MV-4-11 (cell line): ENCODE results near the gene OPCML.
A peak's percentile ranks its signal among the peaks of the same experiment; 100 is the strongest.

Experiments
- DNase-seq: peaks from one replicate; lab custom pipeline; 2025; lab: John Stamatoyannopoulos, UW

The OPCML gene

DNA sequence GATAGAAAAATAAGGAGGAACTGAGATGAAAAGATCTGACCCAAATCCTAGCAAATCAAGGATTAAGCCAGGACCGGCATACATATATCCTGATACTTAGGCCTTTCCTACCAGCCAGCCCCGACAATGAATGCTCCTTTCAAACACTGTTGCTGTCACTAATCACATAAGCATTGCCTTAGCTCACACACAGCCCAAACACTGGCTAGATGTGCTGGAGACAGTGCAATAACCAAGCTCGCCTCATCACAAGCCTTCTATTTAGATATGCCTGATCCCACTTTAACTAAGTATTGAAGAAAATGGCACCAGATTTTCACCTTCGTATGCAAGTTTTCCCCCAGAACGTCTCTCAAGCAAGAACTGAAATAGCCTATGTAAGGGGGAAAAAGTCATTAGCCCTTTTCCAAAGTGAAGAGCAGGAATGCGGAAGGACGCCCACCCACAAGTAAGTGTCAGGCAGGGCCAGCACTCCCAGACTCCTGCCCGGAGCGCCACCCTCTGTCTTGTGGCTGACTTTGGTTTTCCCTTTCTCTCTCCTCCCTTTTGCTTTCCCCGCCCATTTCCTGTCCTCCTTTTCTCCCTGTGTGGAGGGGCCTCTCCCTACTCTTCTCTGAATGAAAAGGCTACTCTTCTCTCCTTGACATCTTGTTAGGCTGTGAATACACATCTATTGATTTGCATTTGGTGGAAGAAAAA is 8.9 kb upstream of the OPCML start:
- no peak for DNase-seq

DNA sequence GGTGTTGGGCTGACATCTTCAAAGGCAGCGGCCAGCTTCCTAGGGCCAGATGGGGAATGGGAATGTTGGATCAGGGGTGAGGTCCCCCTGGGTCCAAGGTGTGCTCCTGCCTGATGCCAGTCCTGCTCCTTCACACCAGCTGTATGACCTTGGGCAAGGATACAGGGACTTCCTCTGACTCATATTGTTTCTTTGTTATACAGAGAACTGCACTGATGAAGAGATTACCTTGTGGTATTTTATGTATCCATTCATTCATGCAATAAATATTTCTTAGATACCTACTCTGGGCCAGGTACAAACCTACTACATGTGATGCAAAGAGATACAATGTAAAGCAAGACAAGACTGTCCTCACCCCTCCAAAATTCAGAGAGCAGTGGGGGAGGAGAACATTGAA is 3.9 kb upstream of the OPCML start:
- no peak for DNase-seq

DNA sequence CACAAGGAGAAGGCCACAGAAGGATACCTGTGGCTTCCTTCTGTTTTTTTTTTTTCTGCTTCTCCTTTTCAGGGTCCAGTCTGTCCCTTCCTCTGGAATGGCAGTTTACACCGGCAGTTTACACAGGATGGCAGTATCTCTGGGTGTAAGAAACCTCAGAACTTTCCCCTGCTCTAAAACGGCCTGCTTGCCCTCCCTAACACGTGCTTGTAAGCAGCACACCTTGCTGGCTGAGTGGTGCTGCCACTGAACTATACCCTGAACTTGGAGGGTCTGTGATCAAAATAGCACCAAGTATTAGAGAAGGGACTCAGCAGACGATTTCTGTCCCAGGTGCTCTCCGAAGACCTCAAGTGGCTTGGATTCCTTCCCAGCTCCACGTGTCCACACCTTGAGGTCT is 904 bp upstream of the OPCML start:
- no peak for DNase-seq

DNA sequence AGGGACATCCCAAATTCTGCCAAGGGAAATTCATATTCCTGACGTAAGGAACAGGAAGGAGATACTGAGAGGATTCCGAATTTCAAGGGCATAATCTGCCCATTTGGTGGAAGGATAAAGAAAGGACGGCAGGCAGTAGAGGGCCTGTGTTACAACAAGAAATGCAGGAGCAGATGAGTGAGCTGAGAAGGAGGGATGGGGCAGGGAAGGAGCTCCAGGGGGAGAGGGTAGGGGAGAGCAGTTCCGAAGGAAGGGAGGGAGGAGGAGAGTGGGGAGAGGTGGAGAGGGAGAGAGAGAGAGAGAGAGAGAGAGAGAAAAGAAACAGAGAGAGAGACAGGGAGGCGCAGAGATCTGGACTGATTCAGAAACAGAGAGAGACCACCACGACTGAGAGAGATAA is 843 bp downstream of the OPCML start:
- DNase-seq, result no peak

DNA sequence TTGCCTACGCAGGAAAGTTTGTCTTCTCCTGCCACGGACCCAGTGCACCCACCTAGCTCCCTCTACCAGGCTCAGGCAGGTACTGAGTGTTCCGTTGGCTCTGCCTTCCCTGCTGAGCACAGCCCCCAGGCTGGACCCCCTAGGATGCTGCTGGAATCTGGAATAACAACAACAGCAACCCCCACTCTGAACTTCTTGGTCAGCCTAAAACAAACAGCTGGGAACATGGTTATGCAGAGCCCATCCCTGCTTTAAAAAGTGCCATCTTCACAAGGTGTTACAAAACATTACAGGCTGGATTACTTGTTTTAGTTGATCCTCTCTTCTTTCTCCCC is 1.8 kb downstream of the OPCML start:
- DNase-seq, result no peak

DNA sequence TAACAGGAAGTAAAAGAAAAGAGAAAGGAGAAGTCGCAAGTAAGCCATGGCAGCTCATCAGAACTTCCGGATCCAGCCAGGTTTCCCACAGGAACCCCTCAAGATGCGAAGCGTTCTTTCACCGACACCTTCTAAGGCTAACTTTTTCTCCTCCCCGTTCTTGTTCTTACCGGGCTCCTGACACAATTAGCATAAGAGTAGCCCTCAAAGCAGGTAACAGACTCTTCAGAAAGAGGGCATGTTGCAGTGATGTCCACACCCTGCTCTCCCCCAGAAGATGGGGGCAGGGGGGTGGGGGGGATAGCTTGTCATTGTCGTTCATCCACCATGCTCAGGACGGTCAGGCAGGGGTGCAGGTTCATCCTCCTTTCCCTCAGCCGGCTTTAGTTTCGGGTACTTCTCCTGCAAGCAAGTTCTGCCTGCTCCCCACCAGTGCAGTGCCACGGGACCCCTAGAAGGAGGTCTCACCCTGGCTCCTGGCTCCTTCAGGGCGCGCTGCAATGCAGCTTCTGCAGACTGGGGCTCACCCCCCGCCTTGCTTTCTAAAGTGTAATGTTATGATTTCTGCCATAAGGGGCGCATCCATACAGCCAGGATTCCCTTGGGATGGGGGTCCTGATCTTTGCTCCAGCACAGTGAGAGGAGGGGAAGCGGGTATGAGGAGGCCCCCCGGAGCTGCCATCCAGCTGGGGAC is 2.3 kb downstream of the OPCML start:
- peak; percentile 79 for DNase-seq

DNA sequence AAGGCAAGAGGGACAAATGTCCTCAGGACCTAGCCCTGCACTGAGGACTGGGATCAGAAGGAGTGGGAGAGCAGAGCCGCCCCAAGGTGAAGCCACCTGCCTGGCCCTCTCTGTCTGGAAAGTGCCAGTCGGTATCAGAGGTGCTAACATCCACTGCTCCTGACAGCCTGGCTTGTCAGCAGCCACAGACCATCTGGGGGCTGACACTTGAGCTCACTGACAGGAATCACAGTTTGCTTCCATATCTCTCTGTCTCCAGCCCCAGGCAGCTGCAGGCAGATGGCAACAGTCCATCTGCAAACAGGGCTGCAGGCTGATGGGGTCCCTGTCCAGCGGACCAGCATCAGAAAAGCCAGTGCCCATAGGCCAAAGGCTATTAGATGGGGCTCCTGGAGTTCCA is 5.5 kb downstream of the OPCML start:
- no peak for DNase-seq

DNA sequence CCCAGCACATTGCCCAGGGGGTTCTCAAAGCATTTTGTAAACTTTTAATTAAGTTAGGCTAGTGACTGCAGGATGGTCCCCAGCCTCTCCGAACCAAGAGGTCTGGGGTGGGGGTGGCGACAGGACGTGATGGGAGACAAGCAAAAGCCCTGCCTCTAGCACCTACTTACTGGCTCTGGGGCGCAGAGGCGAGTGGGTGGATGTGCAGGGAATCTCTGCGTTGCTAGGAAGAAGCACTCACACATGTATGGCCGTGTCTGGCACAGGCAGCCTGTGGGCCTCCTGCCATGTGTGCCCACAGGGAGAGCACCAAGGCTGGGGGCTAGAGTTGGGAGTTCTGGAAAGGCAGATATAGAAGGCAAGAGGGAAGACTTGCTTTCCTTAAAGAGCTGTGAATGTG is 6.3 kb downstream of the OPCML start:
- DNase-seq, result no peak

DNA sequence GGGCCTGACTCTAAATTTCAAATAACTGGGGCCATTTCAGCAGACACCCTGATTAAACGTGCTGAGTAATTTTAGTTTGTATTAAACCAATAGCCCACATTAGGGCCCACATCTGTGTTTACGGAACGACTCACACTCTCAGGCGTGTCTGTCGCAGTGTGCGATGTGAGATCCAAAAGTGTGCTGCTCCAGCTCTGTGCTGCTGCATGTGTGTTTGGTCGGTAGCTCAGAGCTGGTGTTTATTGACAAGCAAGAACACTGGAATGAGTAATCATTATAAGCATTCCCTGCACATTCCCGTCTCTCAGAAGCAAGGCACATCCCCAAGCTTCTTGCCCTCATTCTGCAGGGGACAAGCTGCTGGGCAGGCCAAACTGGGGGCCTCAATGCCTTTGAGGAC is 7.8 kb downstream of the OPCML start:
- no peak for DNase-seq

DNA sequence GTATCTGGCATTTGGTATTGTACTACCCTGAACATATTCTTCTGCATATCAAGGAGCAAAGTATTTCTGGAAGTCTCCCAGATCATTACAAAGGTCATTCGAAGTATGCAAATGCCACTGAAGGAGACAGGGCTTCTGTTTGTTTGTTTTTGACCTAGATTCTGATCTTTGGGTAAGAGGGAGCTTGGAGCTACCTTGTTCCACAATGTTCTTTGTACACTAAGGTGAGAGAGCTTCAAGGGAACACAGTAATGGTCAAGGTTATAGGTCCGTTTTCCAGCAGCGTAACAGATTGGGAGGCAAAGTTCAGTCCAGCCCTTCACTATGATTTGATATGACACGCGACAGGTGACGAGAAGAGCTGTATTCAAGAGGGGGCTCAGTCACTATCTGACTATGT is 10.0 kb downstream of the OPCML start:
- DNase-seq, result no peak

DNA sequence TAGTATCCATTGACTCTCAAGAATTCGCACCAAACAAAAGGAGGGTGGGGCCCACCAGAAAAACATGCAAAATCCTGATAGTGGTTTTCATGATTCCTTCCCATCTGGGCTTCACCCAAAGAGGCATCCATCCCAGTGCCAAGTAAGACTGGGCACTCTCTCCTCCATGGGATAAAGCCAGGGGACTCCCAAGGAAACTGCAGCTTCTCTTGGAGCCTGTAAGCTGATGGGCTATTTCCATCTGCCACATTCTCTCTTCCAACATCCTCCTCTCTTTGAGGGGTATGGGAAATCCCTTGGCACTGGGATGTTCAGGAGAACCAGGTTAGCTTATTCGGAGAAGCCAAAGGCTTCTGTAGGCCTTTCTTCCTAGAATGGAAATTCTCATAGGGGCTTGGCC is 10.8 kb downstream of the OPCML start:
- DNase-seq, result no peak

DNA sequence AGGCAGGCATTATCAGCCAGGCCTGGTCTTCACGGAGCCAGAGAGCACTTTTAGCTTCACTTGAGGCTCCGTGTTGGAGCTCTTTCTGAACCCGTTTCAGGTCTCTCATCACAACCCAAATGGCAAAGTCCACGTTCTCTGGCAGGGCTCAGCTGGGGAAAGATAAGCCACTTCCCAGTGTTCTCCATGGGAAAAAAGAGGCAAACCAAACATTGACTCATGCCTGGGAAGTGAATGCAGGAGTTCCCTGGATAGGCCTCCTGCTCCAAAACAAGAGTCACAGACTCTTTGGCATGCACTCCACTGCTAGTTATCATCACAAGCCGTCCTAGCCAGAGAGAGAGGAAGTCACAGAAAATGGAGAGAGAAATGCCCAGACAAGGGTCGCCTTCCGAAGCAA is 11.6 kb downstream of the OPCML start:
- no peak for DNase-seq

DNA sequence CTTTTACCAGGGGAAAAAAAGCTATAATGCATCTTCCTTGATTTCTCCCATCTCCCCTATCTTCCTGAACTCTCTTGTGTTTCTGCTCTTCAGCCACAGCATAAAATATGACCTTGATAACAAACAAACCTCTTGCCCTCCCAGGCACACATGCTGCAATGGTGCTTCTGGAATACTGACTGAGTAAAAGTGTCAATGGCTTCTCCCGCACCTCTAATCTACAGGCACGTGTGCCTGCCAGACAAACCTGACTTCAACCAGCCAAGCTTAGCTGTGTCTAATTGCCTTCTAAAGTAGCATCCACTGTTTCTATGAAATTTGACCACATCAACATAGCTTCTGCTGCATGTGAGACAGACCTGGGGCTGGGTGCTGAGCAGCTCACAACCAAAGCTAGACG is 12.7 kb downstream of the OPCML start:
- no peak for DNase-seq

DNA sequence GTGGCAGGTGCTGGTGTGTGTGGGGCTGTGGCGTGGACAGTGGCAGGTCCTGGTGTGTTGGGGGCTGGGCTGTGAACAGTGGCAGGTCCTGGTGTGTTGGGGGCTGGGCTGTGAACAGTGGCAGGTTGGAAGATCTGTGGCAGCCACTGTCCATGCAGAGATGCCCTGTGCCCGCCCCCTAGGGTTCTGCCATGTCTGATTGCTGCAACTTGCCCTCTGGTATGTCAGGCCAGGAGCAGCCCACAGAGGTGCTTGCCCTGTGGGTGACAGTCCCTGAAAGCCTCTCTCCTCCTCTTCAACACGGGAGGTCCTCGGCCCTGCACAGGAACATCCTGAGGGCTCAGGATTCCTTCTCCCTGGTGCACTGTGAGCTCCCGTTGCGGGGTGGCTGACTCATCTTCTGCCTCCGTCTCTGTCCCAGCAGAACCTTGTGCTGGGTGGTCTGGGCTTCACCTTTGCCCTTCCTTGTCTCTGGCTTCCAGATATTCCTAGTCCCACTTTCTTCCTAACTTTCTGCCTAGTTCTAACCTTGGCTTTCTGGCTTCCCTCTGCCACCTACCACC is 13.5 kb downstream of the OPCML start:
- no peak for DNase-seq

DNA sequence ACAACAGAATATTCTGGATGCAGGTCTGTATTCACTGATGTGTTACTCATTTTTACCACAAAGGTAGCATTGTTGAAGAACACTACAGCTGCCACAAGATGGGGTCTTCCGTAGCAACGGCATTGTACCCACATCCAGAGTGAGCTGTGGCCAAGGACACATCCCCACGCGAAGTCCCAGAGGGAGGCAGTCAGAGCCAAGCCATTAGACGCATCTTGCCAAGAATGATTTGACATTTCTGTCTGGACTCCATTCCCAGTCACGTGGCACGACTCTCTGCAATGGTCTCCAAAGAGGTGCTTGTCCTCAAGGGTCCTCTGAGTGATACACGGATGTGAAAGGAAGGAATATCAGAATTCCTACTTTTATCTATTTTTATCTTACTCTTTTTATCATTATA is 15.5 kb downstream of the OPCML start:
- no peak for DNase-seq

DNA sequence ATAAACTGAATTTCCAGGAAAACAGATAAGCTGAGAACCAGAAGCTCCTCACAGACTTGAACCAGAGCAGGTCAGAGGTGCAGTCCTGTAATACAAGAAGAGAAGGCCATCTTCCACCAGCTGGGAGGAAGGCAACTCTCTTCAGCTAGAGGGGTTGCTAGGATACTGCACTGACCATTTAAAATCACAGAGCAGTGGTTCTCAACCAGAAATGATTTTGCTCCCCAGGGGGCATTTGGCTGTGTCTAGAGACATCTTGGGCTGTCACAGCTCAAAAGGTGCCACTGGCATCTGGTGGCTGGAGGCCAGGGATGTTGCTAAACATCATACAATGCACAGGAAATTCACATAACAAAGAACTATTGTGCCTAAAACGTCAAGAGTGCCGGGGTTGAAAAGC is 17.2 kb downstream of the OPCML start:
- no peak for DNase-seq

DNA sequence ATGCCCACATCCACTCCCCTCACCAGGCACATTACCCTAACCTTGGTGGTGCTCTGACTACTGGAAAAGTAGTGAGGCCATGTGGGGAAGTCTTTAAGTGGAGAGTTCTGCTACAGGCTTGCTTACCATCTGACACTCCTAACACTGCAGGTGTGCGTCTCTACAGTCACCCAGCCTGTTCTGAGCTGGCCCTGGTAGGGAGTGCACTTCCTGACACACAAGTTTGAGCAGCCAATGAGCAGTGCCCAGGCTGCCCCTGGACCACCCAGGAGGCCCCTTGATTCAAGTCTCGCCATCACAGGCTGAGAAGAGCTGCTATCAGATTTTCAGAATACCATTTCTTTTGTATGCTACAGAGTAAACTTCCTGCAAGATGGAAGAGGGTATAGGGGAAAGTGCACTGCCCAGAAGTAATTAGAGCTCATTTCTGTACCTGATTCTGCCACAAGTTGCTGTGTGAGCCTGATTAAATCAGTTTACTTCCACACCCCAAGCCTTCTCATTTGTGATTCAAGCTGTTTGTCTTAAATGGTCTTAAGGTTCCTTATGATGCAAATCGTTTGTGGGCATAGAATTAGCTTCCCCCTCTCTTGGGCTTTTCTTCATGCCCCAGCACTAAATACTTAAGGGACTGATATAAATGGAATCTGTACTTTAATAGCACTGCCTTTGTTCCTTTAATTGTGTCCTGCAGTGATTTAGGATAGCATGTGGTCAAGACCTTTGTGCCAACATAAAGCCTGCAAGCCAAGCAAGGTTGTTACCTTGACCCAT is 22.2 kb downstream of the OPCML start:
- DNase-seq, result no peak

DNA sequence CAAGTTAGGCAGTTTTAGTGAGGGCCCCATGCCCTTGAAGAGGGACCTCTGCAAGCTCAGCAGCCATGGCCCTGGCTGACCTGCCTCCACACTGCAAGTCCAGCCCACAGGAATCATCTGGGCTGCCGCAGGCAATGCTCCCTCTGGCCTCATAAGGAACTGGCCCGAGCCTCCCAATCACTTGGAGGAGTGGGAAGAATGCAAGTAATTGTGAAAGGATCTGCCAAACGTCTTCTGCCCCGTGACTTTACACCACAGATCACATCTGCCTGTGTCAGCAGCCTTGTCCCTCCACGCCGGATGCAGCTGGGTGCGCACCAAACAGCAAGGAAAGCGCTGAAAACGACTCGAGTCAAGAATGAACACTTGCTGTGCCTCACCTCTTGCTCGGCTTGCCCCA is 23.8 kb downstream of the OPCML start:
- no peak for DNase-seq

DNA sequence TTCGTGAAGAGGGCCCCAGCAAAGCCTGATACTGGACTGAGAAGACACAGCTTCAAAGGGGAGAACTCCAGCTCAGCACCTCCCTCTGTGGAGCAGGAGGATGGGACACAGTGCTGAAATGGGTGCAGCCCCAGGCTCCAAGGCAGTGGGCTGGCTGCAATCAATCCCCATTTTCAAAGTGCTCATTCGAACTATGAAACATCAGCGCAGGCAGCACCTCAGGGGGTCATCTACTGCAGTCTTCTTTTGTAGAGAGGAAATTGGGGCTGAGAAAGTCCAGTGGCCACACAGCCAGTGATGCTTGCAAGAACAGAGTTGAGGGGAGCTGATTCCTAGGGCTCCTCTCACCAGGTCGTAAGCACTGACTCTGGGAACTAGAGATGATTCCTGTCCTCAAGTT is 25.1 kb downstream of the OPCML start:
- DNase-seq, result no peak

DNA sequence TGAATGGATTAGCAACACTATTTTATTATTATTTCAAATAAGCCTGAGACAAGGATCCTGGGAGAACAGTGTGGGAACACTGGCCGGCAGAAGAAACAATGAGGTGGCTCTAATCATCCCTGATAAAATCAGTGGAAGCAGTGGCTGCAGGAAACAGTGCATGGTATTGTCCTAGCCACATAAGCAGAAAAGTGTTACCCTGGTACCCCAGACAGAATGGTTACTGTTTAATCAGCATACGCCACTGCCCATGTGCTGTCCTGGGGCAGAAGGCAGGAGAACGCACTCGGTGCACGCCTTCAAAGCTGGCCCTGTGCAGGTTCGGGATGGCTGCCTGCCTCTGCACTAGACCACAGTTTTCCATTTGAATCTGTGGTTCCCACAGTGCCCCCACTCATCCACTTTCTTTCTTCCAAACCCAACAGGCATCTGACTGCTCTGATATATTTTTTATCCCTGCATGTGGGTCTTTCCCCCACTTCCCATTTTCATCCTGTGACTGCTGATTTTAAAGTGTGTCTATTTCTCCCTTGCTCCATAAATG is 25.7 kb downstream of the OPCML start:
- DNase-seq, result no peak

DNA sequence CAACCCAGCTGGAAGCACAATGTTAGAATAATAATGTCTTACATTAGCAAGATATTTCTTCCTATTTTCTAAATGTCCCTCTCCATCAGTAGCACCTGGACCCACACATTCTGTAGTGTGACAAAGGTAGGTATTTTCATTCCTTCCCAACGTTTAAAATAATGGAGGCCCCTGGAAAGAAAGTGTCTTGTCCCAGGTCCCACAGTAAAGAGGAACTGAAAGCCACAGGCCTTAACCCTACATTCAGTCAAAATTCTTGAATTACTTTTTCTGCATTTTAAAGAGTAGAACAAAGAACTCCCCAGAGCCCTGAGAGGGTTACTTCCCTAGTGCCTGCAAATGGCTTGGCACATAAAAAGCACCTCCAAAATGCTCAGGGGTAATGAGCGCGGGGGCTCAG is 26.3 kb downstream of the OPCML start:
- peak; percentile 84 for DNase-seq

DNA sequence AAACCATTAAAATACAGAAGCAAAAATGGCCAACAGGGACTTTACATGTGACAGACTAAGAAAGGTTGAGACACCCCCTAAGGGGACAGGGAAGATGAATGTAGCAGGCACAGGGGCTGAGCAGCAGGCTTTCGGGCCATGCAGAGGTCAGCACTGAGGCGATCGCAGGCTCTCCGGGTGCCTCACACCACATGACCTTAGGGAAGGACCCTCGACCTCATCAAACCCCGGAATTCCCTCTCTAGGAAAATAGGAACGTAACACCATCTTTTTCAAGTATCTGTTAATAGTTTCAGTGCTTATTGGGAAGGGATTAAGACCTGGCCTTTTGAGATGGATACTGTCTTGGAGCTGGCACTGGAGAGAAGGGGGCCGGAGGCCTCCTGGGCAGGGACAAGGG is 27.4 kb downstream of the OPCML start:
- no peak for DNase-seq

DNA sequence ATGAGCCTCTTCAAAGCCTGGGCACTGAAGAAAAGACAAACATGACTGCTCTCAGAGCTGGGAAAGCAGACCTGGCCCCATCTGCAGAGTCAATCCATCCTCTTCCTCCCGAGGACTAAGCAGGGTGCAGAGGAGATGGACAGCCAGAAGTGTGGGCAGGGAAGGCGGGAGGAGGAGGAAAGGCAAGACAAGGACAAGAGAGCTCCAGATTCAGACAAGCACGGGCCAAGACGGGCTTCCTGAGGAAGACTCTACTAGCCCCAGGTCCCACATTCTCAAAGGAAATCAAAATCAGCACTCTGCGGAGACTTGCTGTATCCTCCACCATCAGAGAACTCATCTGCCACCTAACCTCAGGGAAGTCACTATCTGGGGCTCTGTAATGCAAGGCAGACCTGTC is 28.5 kb downstream of the OPCML start:
- DNase-seq, result no peak
